Activated CD4-positive, alpha-beta memory T cell treated with anti-CD3 and anti-CD28 coated beads for 36 hours (primary cell): ENCODE data around the gene P2RX5. TPM values are rescaled to one million over a fixed set of nuclear protein-coding genes. Genes with fewer than 3 reads are reported as not detected.
A peak's percentile ranks its signal among the peaks of the same experiment; 100 is the strongest.

Experiments
- CTCF ChIA-PET: fragments of 350-600 bp; sonication (Branson Sonifier 250); formaldehyde crosslinking; loops from one replicate; lab custom pipeline; 2021; ENCODE audit warnings: antibody characterized with exemption, inconsistent platforms; lab: Charles Lee
- POLR2A ChIA-PET: fragments of 350-600 bp; sonication (Branson Sonifier 250); formaldehyde crosslinking; loops from one replicate; lab custom pipeline; 2021; ENCODE audit warnings: antibody characterized with exemption; lab: Charles Lee
- DNase-seq: peaks from one replicate; pipeline ENCODE4 v3.0.0-alpha.2; 2020
- H3K27ac Mint-ChIP-seq: one replicate; pipeline ENCODE4 v1.8.0; 2021; ENCODE audit warnings: mixed read lengths
- H3K27me3 Mint-ChIP-seq: one replicate; pipeline ENCODE4 v1.8.0; 2021; ENCODE audit warnings: mixed read lengths
- H3K36me3 Mint-ChIP-seq: one replicate; pipeline ENCODE4 v1.8.0; 2021; ENCODE audit warnings: mixed read lengths
- H3K4me1 Mint-ChIP-seq: one replicate; pipeline ENCODE4 v1.8.0; 2021; ENCODE audit warnings: low read depth, mixed read lengths
- H3K4me3 Mint-ChIP-seq: one replicate; pipeline ENCODE4 v1.8.0; 2021; ENCODE audit warnings: mild to moderate bottlenecking, mixed read lengths
- H3K9me3 Mint-ChIP-seq: one replicate; pipeline ENCODE4 v1.8.0; 2021; ENCODE audit warnings: mixed read lengths
- intact Hi-C: fragments of 100-400 bp; cut with micrococcal nuclease; formaldehyde crosslinking; loops from one replicate; pipeline ENCODE4 v1.15.1; 2023
- total RNA-seq, 2 experiments: library from RNA; stranded (reverse); gene quantifications; one replicate each; pipeline ENCODE4 v1.2.3, GENCODE V29; 2021

The P2RX5 gene
- total RNA-seq, 2 experiments from 2014 or later, result 37.6 to 43.2 TPM

DNA sequence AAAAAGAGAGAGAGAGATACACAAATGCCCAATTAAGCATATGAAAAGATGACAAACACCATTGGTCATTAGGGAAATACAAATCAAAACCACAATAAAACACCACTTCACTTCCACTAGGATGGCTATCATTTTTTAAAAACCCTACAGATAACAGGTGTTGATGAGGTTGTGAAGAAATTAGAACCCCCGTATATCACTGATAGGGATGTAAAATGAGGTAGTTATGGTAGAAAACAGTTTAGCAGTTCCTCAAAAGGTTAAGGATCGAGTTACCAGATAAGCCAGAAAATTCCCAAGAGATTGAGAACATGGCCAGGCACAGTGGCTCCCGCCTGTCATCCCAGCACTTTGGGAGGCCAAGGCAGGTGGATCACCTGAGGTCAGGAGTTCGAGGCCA lies 2.8 kb downstream of the P2RX5 start:
- Mint-ChIP-seq H3K27ac (no peak overlapping the region), H3K36me3 (peaks cover 9% of the 10 kb centered on the region), H3K4me1 (peaks cover 20% of the 10 kb centered on the region), H3K27me3 (no peaks in the 10 kb centered on the region), H3K4me3 (no peak overlapping the region), H3K9me3 (peaks cover 6% of the 10 kb centered on the region)
- DNase-seq, result no peak
- CTCF ChIA-PET, result interaction anchor here (2.4 to 3.4 kb wide), 2 partner anchors 10 to 18 kb away, joined by 7 to 23 read pairs; no protein-coding TSS in a partner anchor
- intact Hi-C loops, result no loop called here
- POLR2A ChIA-PET, result interaction anchor here (0.7 kb wide), 1 partner anchor 70 kb away, joined by 3 read pairs; no protein-coding TSS in a partner anchor

DNA sequence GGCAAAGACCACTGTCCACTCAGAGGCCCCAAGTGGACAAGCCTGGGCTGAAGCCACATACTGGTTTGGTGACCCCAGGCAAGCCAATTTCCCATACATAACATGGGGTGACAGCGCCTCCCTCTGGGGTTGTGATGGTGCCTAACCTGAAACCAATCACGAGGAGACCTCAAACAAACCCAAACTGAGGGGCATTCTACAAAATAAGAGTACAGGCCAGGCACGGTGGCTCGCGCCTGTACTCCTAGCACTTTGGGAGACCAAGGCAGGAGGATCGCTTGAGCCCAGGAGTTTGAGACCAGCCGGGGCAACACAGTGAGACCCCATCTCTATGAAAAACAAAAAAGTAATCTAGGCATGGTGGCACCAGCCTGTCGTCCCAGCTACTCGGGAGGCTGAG lies 3.6 kb downstream of the P2RX5 start:
- ChIA-PET POLR2A (no interaction called here), CTCF (interaction anchor here (0.7 to 2.4 kb wide), 2 partner anchors 19 to 90 kb away, joined by 3 to 7 read pairs; no protein-coding TSS in a partner anchor)
- H3K4me1 Mint-ChIP-seq, result peaks cover 20% of the 10 kb centered on the region
- intact Hi-C loops, result no loop called here
- H3K4me3 Mint-ChIP-seq, result no peak overlapping the region
- H3K27ac Mint-ChIP-seq, result no peak overlapping the region
- H3K36me3 Mint-ChIP-seq, result peaks cover 9% of the 10 kb centered on the region
- H3K9me3 Mint-ChIP-seq, result no peaks in the 10 kb centered on the region
- no peak for DNase-seq
- H3K27me3 Mint-ChIP-seq, result no peaks in the 10 kb centered on the region

DNA sequence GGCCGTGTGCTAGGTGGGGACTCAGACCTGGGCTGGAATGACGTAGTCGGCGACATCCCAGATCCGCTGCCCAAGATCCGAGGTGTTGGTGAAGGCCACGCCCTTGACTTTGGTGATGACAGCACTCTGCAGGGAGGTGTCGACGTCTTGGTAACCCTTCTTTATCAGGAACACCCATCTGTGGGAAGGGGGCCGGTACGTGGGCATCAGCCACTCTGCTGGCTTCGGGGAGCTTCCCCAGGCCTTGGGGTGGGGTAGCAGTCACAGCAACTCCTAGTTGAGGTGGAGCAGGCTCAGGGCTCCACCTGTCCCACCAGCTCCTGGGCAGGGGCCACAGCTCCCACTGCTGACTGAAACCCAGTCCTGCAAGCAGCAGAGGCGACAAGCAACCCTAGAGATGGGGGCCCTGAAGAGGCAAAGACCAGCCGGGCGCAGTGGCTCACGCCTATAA lies 4.3 kb downstream of the P2RX5 start:
- no peak overlapping the region for H3K27ac Mint-ChIP-seq
- no peak overlapping the region for H3K4me3 Mint-ChIP-seq
- CTCF ChIA-PET, result interaction anchor here (0.7 kb wide), 1 partner anchor 89 kb away, joined by 3 read pairs; no protein-coding TSS in a partner anchor
- H3K36me3 Mint-ChIP-seq, result peaks cover 9% of the 10 kb centered on the region
- POLR2A ChIA-PET, result no interaction called here
- no peaks in the 10 kb centered on the region for H3K27me3 Mint-ChIP-seq
- H3K4me1 Mint-ChIP-seq, result peaks cover 19% of the 10 kb centered on the region
- intact Hi-C loops, result no loop called here
- no peak for DNase-seq
- H3K9me3 Mint-ChIP-seq, result no peaks in the 10 kb centered on the region

DNA sequence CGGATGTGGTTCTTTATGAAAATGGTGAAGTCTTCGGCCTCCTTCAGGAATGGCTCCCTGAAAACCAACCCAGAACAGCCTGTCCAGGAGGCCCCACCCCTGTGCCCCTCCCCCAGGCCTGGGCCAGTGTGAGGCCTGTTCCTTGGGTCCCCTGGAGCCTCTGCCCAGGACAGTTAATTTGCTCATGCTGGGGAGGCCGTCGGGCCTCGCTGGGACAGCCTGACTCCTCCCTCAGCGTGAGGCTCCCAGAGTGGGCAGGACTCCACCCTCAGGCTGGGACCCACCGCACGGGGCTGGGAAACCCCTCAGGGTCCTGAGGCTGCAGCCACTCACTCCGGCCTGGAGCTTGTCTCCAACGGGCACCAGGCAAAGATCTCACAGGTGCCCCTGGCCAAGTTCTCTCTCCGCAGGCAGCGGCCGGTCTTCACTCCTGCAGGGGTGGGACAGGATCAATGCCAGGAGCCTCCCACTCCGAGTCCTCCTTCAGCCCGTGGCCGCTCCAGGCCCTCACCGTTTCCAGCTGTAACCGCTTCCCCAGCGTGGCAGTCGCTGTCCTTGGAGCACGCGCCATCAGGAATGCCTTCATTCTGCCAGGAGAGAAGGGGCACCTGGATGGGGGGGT lies 5.8 kb downstream of the P2RX5 start:
- intact Hi-C loops, result no loop called here
- Mint-ChIP-seq H3K27me3 (no peaks in the 10 kb centered on the region), H3K4me3 (no peak overlapping the region), H3K4me1 (peaks cover 17% of the 10 kb centered on the region), H3K27ac (no peak overlapping the region), H3K36me3 (peaks cover 9% of the 10 kb centered on the region), H3K9me3 (no peaks in the 10 kb centered on the region)
- CTCF ChIA-PET, result no interaction called here
- POLR2A ChIA-PET, result no interaction called here
- DNase-seq, result no peak

DNA sequence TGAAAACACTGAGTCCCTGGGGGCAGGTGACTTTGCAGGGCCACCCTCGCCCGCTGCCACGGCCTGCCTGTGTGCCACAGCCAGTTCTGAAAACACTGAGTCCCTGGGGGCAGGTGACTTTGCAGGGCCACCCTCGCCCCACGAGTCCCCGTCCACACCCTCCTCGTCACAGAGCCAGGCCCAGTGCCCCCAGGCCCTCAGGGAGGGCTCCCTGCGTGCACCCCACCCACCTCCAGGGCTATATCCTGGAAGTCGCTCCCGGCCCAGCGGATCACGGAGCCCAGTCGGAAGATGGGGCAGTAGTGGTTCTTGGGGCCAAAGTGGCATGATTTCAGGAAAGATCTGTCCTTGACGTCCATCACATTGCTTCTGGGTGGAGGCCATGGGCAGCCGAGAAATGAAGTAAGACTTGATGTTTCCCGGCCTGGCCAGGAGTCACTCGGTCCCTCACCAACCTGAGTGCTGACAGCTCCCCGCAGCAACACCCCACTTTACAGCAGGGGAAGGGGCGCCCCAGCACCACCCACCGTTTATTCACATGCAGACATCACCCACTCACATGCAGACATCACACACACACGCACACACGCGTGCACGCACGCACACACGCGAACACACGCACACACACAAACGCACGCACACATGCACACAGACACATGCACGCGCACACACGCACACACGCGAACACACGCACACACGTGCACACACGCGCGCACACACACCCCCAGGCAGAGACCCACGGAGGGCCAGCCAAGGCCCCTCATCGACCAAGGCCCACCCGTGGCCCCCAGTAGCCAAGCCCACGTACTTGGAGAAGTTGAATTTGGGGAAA lies 6.5 kb downstream of the P2RX5 start:
- POLR2A ChIA-PET, result no interaction called here
- CTCF ChIA-PET, result no interaction called here
- DNase-seq, result no peak
- intact Hi-C loops, result no loop called here
- no peak overlapping the region for H3K27ac Mint-ChIP-seq
- H3K4me3 Mint-ChIP-seq, result no peak overlapping the region
- H3K9me3 Mint-ChIP-seq, result no peaks in the 10 kb centered on the region
- H3K4me1 Mint-ChIP-seq, result peaks cover 12% of the 10 kb centered on the region
- H3K27me3 Mint-ChIP-seq, result no peaks in the 10 kb centered on the region
- peaks cover 9% of the 10 kb centered on the region for H3K36me3 Mint-ChIP-seq

DNA sequence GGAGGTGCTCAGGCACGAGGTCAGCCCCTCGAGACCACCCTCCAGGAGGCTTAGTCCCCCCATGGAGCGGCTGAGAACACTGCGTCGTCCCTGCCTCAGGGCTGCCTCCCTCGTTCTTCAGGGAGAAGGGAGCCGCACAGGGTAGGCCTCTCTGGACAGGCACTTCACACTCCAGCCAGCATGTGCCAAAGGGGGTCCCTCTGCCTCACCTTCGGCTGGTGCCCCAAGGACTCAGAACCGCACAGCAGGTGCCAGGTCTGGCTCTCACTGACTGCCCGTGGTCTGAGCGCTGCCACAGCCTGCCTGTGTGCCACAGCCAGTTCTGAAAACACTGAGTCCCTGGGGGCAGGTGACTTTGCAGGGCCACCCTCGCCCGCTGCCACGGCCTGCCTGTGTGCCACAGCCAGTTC lies 7.1 kb downstream of the P2RX5 start:
- H3K4me1 Mint-ChIP-seq, result peaks cover 7% of the 10 kb centered on the region
- H3K36me3 Mint-ChIP-seq, result peaks cover 9% of the 10 kb centered on the region
- H3K27ac Mint-ChIP-seq, result no peak overlapping the region
- H3K4me3 Mint-ChIP-seq, result no peak overlapping the region
- ChIA-PET POLR2A (no interaction called here), CTCF (no interaction called here)
- H3K9me3 Mint-ChIP-seq, result no peaks in the 10 kb centered on the region
- DNase-seq, result no peak
- H3K27me3 Mint-ChIP-seq, result no peaks in the 10 kb centered on the region
- intact Hi-C loops, result no loop called here

DNA sequence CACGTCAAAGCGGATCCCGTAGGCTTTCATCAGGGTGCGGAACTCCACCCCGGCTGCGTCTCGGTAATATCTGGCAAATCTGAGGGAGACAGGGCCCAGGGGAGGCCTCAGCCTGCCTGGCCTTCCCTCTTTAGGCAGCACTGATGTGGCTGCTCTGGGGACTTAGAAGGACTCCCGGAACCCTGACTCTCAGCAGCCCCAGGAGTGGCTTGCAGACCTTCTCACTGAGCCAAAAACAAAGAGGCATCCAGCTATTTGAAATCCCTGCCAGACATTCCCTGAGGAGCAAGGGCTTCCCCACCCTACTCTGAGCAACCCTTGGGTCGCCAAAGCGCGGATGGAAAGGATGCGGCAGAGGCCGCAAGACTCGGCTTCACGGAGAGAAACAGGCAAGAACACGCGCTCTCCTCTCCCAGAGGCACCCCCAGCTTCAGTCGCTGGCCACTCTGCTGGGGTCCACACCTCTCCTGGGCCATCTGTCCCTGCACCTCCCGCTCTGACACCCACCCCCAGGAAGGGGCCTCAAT lies 7.9 kb downstream of the P2RX5 start:
- intact Hi-C loops, result no loop called here
- CTCF ChIA-PET, result no interaction called here
- no peaks in the 10 kb centered on the region for H3K27me3 Mint-ChIP-seq
- POLR2A ChIA-PET, result no interaction called here
- H3K4me3 Mint-ChIP-seq, result no peak overlapping the region
- peaks cover 6% of the 10 kb centered on the region for H3K4me1 Mint-ChIP-seq
- DNase-seq, result no peak
- no peak overlapping the region for H3K27ac Mint-ChIP-seq
- H3K9me3 Mint-ChIP-seq, result no peaks in the 10 kb centered on the region
- peaks cover 9% of the 10 kb centered on the region for H3K36me3 Mint-ChIP-seq

DNA sequence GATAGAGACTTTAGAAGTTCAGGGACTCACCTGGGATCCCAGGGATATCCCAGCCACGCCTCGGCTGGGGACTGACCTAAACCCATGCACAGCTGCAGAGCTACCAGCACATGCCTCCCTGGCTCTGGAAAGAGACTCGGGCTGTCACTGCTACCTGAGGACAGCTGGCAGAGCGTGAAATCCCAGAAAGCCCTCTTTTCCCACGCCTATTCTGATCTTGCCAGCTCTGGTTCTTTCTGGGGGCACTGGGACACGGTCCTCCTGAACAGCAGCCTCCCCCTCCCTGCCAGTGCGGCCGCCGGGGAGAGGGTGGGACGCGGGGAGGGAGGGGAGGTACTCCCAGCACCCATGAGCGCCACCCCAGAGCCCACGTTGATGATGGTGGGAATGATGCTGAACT lies 10.8 kb downstream of the P2RX5 start:
- peaks cover 17% of the 10 kb centered on the region for H3K4me1 Mint-ChIP-seq
- no peak for DNase-seq
- no peaks in the 10 kb centered on the region for H3K9me3 Mint-ChIP-seq
- no peak overlapping the region for H3K4me3 Mint-ChIP-seq
- intact Hi-C loops, result no loop called here
- H3K27me3 Mint-ChIP-seq, result no peaks in the 10 kb centered on the region
- CTCF ChIA-PET, result interaction anchor here (0.7 to 1.0 kb wide), 2 partner anchors 50 to 143 kb away, joined by 3 read pairs; no protein-coding TSS in a partner anchor
- H3K27ac Mint-ChIP-seq, result no peak overlapping the region
- H3K36me3 Mint-ChIP-seq, result peaks cover 3% of the 10 kb centered on the region
- POLR2A ChIA-PET, result no interaction called here

DNA sequence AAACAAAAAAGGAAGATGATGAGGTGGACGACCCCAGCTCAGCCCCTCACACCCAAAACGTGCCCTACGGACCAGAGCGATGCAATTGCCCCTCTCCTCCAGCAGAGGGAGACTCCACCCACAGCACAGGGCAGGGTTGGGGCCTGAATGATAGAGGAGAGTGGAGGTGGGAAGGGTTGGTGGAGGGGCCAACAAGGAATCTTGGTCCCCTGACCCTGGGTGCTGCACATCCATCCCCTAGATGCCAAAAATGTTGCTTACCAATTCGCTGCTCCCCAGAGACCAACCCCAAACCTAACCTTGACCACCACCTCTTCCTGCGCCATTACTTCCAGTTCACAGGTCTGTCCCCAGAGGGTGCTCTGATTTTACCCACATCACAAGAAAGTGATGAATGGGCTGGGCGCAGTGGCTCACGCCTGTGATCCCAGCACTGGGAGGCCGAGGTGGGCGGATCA lies 12.9 kb downstream of the P2RX5 start:
- no peaks in the 10 kb centered on the region for H3K27me3 Mint-ChIP-seq
- CTCF ChIA-PET, result interaction anchor here (0.6 to 3.0 kb wide), 29 partner anchors 9 to 344 kb away, joined by 3 to 37 read pairs (median 4); partner anchors contain the start of genes EMC6, HASPIN, NCBP3 and P2RX5
- no peak overlapping the region for H3K4me3 Mint-ChIP-seq
- no peak overlapping the region for H3K27ac Mint-ChIP-seq
- peak; percentile 73 for DNase-seq
- POLR2A ChIA-PET, result no interaction called here
- peaks cover 17% of the 10 kb centered on the region for H3K4me1 Mint-ChIP-seq
- H3K9me3 Mint-ChIP-seq, result no peaks in the 10 kb centered on the region
- no peaks in the 10 kb centered on the region for H3K36me3 Mint-ChIP-seq
- intact Hi-C loops, result loop anchor here (2.0 to 5.0 kb wide), 3 partner anchors 38 to 144 kb away; no protein-coding TSS in a partner anchor

DNA sequence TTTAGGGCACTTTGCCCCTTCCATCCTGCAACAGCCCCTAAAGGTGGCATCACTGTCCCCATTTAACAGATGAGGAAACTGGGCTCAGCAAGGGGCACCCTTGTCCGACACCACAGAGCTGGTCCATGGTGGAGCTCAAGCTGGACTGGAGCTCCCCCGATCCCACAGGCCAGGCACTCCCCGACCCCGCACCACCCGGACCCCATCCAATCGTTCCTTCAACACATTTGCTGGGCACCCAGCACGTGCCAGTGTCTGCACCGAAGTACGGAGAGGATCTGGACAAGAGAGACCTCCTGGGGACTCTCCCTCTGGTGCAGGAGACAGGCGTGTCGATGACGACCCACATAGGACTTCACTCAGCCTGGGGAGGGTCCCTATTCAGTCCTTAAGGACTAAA lies 13.9 kb downstream of the P2RX5 start:
- H3K27me3 Mint-ChIP-seq, result no peaks in the 10 kb centered on the region
- CTCF ChIA-PET, result interaction anchor here (0.6 to 3.0 kb wide), 21 partner anchors 10 to 662 kb away, joined by 3 to 37 read pairs (median 4); partner anchors contain the start of genes EMC6, HASPIN, P2RX5 and TAX1BP3
- intact Hi-C loops, result loop anchor here (2.0 to 5.0 kb wide), 3 partner anchors 39 to 145 kb away; no protein-coding TSS in a partner anchor
- DNase-seq, result no peak
- H3K36me3 Mint-ChIP-seq, result no peaks in the 10 kb centered on the region
- no peak overlapping the region for H3K4me3 Mint-ChIP-seq
- H3K4me1 Mint-ChIP-seq, result peaks cover 17% of the 10 kb centered on the region
- H3K9me3 Mint-ChIP-seq, result no peaks in the 10 kb centered on the region
- POLR2A ChIA-PET, result no interaction called here
- no peak overlapping the region for H3K27ac Mint-ChIP-seq

DNA sequence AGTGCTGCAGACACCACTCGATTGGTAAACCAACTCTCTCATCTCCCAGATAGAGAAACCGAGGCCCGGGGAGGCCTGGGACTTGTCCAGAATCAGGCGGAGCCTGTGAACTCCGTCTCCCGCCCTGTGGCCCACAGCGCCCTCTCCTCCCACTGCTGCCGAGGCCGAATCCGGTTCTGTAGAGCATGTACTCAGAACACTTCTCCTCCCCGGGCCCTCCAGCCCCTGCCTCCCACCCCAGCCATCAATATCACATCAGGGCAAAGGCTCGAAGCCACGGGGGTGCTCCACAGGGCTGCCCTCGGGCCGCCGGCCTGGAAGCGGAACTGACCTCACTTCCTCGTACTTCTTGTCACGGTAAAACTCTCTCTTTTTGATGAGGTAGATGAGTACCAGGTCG lies 14.4 kb downstream of the P2RX5 start:
- POLR2A ChIA-PET, result no interaction called here
- peaks cover 17% of the 10 kb centered on the region for H3K4me1 Mint-ChIP-seq
- H3K9me3 Mint-ChIP-seq, result no peaks in the 10 kb centered on the region
- CTCF ChIA-PET, result interaction anchor here (0.6 to 3.0 kb wide), 5 partner anchors 10 to 56 kb away, joined by 3 to 37 read pairs (median 9); no protein-coding TSS in a partner anchor
- intact Hi-C loops, result loop anchor here (5.0 kb wide), 1 partner anchor 56 kb away; no protein-coding TSS in a partner anchor
- H3K4me3 Mint-ChIP-seq, result no peak overlapping the region
- H3K27me3 Mint-ChIP-seq, result no peaks in the 10 kb centered on the region
- no peak overlapping the region for H3K27ac Mint-ChIP-seq
- DNase-seq, result no peak
- no peaks in the 10 kb centered on the region for H3K36me3 Mint-ChIP-seq
